OCI-LY7 (cell line): ENCODE results near the gene PITPNC1.

Experiments
- CTCF ChIP-seq: fragments of 200-600 bp; sonication (generic); conservative IDR thresholded peaks from 2 replicates; pipeline ENCODE4 v1.5.1; 2014; ENCODE audit warnings: mild to moderate bottlenecking, antibody characterized with exemption, low read length, moderate library complexity, mixed read lengths
- EZH2phosphoT487 ChIP-seq: fragments of 200-600 bp; sonication (generic); IDR thresholded peaks from 2 replicates; pipeline ENCODE4 v1.6.1; 2018; ENCODE audit warnings: low read depth, borderline replicate concordance, mild to moderate bottlenecking, mixed run types, antibody characterized with exemption, low read length, moderate library complexity, mixed read lengths

- no peak for TF ChIP-seq CTCF
- TF ChIP-seq EZH2phosphoT487, result no peak
These were observed 151.8 kb downstream of the PITPNC1 start for GRCh38 chr17:67528751-67529436.
